GM12892 (cell line): ENCODE measurements around the gene UNC119.

Experiments
- POLR2AphosphoS5 ChIP-seq: IDR thresholded peaks from 2 replicates; pipeline ENCODE4 v1.6.1; 2011; ENCODE audit warnings: low read depth, low read length, control low read depth
- TAF1 ChIP-seq: IDR thresholded peaks from 2 replicates; pipeline ENCODE4 v1.6.1; 2011; ENCODE audit warnings: low read depth, mild to moderate bottlenecking, control low read depth, low read length, borderline replicate concordance

- TF ChIP-seq TAF1, result no peak
- TF ChIP-seq POLR2AphosphoS5, result no peak
Measured at GRCh38 chr17:28514561-28515002, 37.8 kb downstream of the UNC119 start.
